H1 (cell line): Measurements from ENCODE around the gene TDRD9. TPM values are rescaled to one million over a fixed set of nuclear protein-coding genes. Genes with fewer than 3 reads are reported as not detected.

ENCODE experiments used
- CTCF ChIA-PET: fragments of 300-600 bp; sonication (Branson Sonifier 250); formaldehyde crosslinking; loops from one replicate; lab custom pipeline; 2021; ENCODE audit not compliant: partially characterized antibody; lab: Charles Lee
- POLR2A ChIA-PET: fragments of 300-600 bp; sonication (Branson Sonifier 250); formaldehyde crosslinking; loops from one replicate; lab custom pipeline; 2021; ENCODE audit warnings: inconsistent platforms; ENCODE audit not compliant: partially characterized antibody; lab: Charles Lee
- DNase-seq, 2 experiments: peaks; one replicate each; pipeline versions ENCODE4 v3.0.0 to v3.0.0-alpha.2; 2010 to 2022; ENCODE audit warnings: low spot score in 2 of 2, low read depth in 1 of 2, mixed read lengths in 1 of 2
- FAIRE-seq: peaks from 2 replicates; lab custom pipeline; 2011; peaks lifted over from hg19 to GRCh38; lab: Jason Lieb, UNC
- H2AFZ ChIP-seq: 2 replicates; pipeline ENCODE4 v1.8.1; 2012; ENCODE audit warnings: low read length, inconsistent platforms
- H2AK5ac ChIP-seq: 2 replicates; pipeline ENCODE4 v1.6.1; 2013; ENCODE audit warnings: low read depth, low read length
- H2BK120ac ChIP-seq: replicated peaks from 2 replicates; pipeline ENCODE3; 2013; ENCODE audit warnings: low read depth, low read length, inconsistent platforms
- H2BK12ac ChIP-seq: 2 replicates; pipeline ENCODE4 v1.6.1; 2013; ENCODE audit warnings: low read depth, low read length
- H2BK15ac ChIP-seq: 2 replicates; pipeline ENCODE4 v1.6.1; 2013; ENCODE audit warnings: low read length
- H2BK20ac ChIP-seq: 2 replicates; pipeline ENCODE4 v1.6.1; 2013; ENCODE audit warnings: low read length
- H2BK5ac ChIP-seq: 2 replicates; pipeline ENCODE4 v1.6.1; 2013; ENCODE audit warnings: low read depth, low read length
- H3K14ac ChIP-seq: 2 replicates; pipeline ENCODE4 v1.6.1; 2013; ENCODE audit warnings: inconsistent platforms; ENCODE audit not compliant: insufficient read length
- H3K18ac ChIP-seq: 2 replicates; pipeline ENCODE4 v1.6.1; 2013; ENCODE audit warnings: low read length; ENCODE audit errors: extremely low read depth
- H3K23ac ChIP-seq: 2 replicates; pipeline ENCODE4 v1.6.1; 2013; ENCODE audit warnings: inconsistent platforms; ENCODE audit not compliant: insufficient read length
- H3K23me2 ChIP-seq: 2 replicates; pipeline ENCODE4 v1.6.1; 2013; ENCODE audit warnings: low read depth, low read length
- H3K27ac ChIP-seq: 2 replicates; pipeline ENCODE4 v1.6.1; 2011; ENCODE audit warnings: low read depth, low read length, inconsistent platforms
- H3K27me3 ChIP-seq, 4 experiments: replicated peaks in 1 of 4; 1 replicate in 1 of 4; 2 replicates in 3 of 4; pipeline versions ENCODE4 v1.6.1 to v1.8.1; 2011 to 2013; ENCODE audit warnings: low read length in 3 of 4, mild to moderate bottlenecking in 3 of 4, inconsistent platforms in 2 of 4, mixed read lengths in 2 of 4, moderate library complexity in 1 of 4; ENCODE audit not compliant: control insufficient read depth in 3 of 4, insufficient read depth in 3 of 4; ENCODE audit errors: extremely low read depth in 1 of 4
- H3K36me3 ChIP-seq, 4 experiments: 2 replicates each; pipeline versions ENCODE4 v1.6.1 to v1.8.1; 2011 to 2013; ENCODE audit warnings: mild to moderate bottlenecking in 4 of 4, low read length in 3 of 4, moderate library complexity in 2 of 4, control low read depth in 1 of 4, inconsistent platforms in 1 of 4; ENCODE audit not compliant: insufficient read depth in 4 of 4, control insufficient read depth in 2 of 4
- H3K4ac ChIP-seq: replicated peaks from 2 replicates; pipeline ENCODE3; 2013; ENCODE audit warnings: low read length, low read depth, mixed read lengths, inconsistent platforms; ENCODE audit not compliant: insufficient read length
- H3K4me1 ChIP-seq, 4 experiments: replicated peaks in 1 of 4; 1 replicate in 1 of 4; 2 replicates in 3 of 4; pipeline versions ENCODE4 v1.6.1 to v1.8.1; 2011 to 2013; ENCODE audit warnings: low read length in 3 of 4, inconsistent platforms in 2 of 4, mixed read lengths in 1 of 4; ENCODE audit not compliant: insufficient read depth in 4 of 4, control insufficient read depth in 3 of 4
- H3K4me2 ChIP-seq, 2 experiments: 2 replicates each; pipeline versions ENCODE4 v1.6.1 to v1.8.1; 2011 to 2013; ENCODE audit warnings: low read depth in 2 of 2, low read length in 2 of 2, control low read depth in 1 of 2, inconsistent platforms in 1 of 2, mild to moderate bottlenecking in 1 of 2; ENCODE audit not compliant: insufficient read depth in 1 of 2
- H3K4me3 ChIP-seq, 4 experiments: fragments of 200-600, 300-600 bp in 1 of 4; sonication (generic), shearing (Covaris generic), sonication (Bioruptor Twin) in 1 of 4; 2 replicates each; pipeline versions ENCODE4 v1.5.1 to v1.8.1; 2011 to 2016; ENCODE audit warnings: low read length in 4 of 4, low read depth in 3 of 4, control low read depth in 2 of 4, inconsistent platforms in 2 of 4, mild to moderate bottlenecking in 2 of 4, mixed read lengths in 1 of 4, moderate library complexity in 1 of 4; ENCODE audit not compliant: insufficient read depth in 2 of 4; ENCODE audit errors: extremely low read depth in 1 of 4
- H3K56ac ChIP-seq: replicated peaks from 2 replicates; pipeline ENCODE3; 2013; ENCODE audit warnings: low read depth, mild to moderate bottlenecking, mixed read lengths, low read length, inconsistent platforms; ENCODE audit not compliant: insufficient read length
- H3K79me1 ChIP-seq: 2 replicates; pipeline ENCODE4 v1.6.1; 2013; ENCODE audit warnings: low read depth, low read length, control low read depth
- H3K79me2 ChIP-seq, 2 experiments: 2 replicates each; pipeline versions ENCODE4 v1.6.1 to v1.8.1; 2012 to 2013; ENCODE audit warnings: low read length in 2 of 2, mild to moderate bottlenecking in 2 of 2, inconsistent platforms in 1 of 2; ENCODE audit not compliant: insufficient read depth in 2 of 2, control insufficient read depth in 1 of 2
- H3K9ac ChIP-seq, 4 experiments: replicated peaks in 1 of 4; 1 replicate in 1 of 4; 2 replicates in 3 of 4; pipeline versions ENCODE4 v1.6.1 to v1.8.1; 2011 to 2013; ENCODE audit warnings: low read depth in 3 of 4, low read length in 3 of 4, control low read depth in 2 of 4, mild to moderate bottlenecking in 2 of 4, moderate library complexity in 2 of 4, inconsistent platforms in 1 of 4; ENCODE audit errors: extremely low read depth in 1 of 4
- H3K9me3 ChIP-seq, 2 experiments: 2 replicates each; pipeline versions ENCODE4 v1.6.1 to v1.8.1; 2012 to 2013; ENCODE audit warnings: mild to moderate bottlenecking in 2 of 2, moderate library complexity in 2 of 2, control low read depth in 1 of 2, inconsistent platforms in 1 of 2, low read depth in 1 of 2, low read length in 1 of 2, mixed read lengths in 1 of 2; ENCODE audit not compliant: insufficient read depth in 2 of 2
- H4K20me1 ChIP-seq, 2 experiments: replicated peaks in 1 of 2; 2 replicates each; pipeline versions ENCODE3 to v1.8.1; 2011 to 2013; ENCODE audit warnings: inconsistent platforms in 2 of 2, low read length in 2 of 2, mild to moderate bottlenecking in 1 of 2; ENCODE audit not compliant: insufficient read depth in 2 of 2, control insufficient read depth in 1 of 2
- H4K5ac ChIP-seq: 2 replicates; pipeline ENCODE4 v1.6.1; 2013; ENCODE audit warnings: low read length, low read depth, mixed read lengths, inconsistent platforms; ENCODE audit not compliant: insufficient read length
- H4K8ac ChIP-seq: 2 replicates; pipeline ENCODE4 v1.8.0; 2013; ENCODE audit warnings: mild to moderate bottlenecking, moderate library complexity, low read length, inconsistent platforms; ENCODE audit not compliant: insufficient read depth; ENCODE audit errors: extremely low read depth
- H4K91ac ChIP-seq: replicated peaks from 2 replicates; pipeline ENCODE3; 2013; ENCODE audit warnings: low read length, mixed read lengths, inconsistent platforms; ENCODE audit not compliant: insufficient read length
- CREB1 ChIP-seq: IDR thresholded peaks from 2 replicates; pipeline ENCODE4 v1.6.1; 2012; ENCODE audit warnings: inconsistent platforms
- EGR1 ChIP-seq: IDR thresholded peaks from 2 replicates; pipeline ENCODE4 v1.6.1; 2011; ENCODE audit warnings: low read depth, low read length, borderline replicate concordance
- EP300 ChIP-seq, 2 experiments: IDR thresholded peaks; 1 replicate in 1 of 2; 2 replicates in 1 of 2; pipeline ENCODE4 v1.6.1; 2011 to 2012; ENCODE audit warnings: low read depth in 2 of 2, low read length in 2 of 2, mild to moderate bottlenecking in 2 of 2, borderline replicate concordance in 1 of 2, inconsistent platforms in 1 of 2, moderate library complexity in 1 of 2
- MAFK ChIP-seq: IDR thresholded peaks from 2 replicates; pipeline ENCODE4 v1.6.1; 2012; ENCODE audit warnings: low read depth, mild to moderate bottlenecking, improper control_type of control experiment, low read length
- POLR2AphosphoS5 ChIP-seq: IDR thresholded peaks from 2 replicates; pipeline ENCODE4 v1.6.1; 2011; ENCODE audit warnings: low read depth, low read length
- RNF2 ChIP-seq: fragments of 200-900, 300-1000 bp; sonication (generic); IDR thresholded peaks from 2 replicates; pipeline ENCODE4 v1.7.1; 2016; ENCODE audit warnings: borderline replicate concordance, low read depth, mild to moderate bottlenecking, antibody characterized with exemption, low read length; ENCODE audit not compliant: poor library complexity, severe bottlenecking; ENCODE audit errors: missing control alignments
- SIX5 ChIP-seq: IDR thresholded peaks from 2 replicates; pipeline ENCODE4 v1.6.1; 2011; ENCODE audit warnings: mild to moderate bottlenecking, low read depth, low read length
- TAF7 ChIP-seq: optimal IDR thresholded peaks from 2 replicates; pipeline ENCODE3; 2011; ENCODE audit warnings: low read depth, mild to moderate bottlenecking, inconsistent platforms, low read length, moderate library complexity, borderline replicate concordance
- WGBS, 2 experiments: shearing (Covaris generic) in 1 of 2; methylation state at CpG; one replicate each; pipeline versions ENCODE4 v1.1.6 to v1.1.7; 2013 to 2015; ENCODE audit warnings: low lambda C conversion rate in 2 of 2, mixed read lengths in 2 of 2, inconsistent platforms in 1 of 2, low coverage in 1 of 2, missing lambda C conversion rate in 1 of 2; ENCODE audit not compliant: insufficient replicate concordance in 2 of 2, insufficient coverage in 1 of 2, insufficient read length in 1 of 2; ENCODE audit errors: extremely low coverage in 1 of 2, missing lambda C conversion rate in 1 of 2; 5-methylcytosine and 5-hydroxymethylcytosine counted together
- polyA plus RNA-seq, 7 experiments: library from polyadenylated mRNA; depleted of rRNA in 3 of 7; stranded (reverse) in 5 of 7; unstranded in 2 of 7; fragments of >200 nt in 5 of 7; fragments of 200-250 nt in 2 of 7; gene quantifications; 1 replicate in 5 of 7; 2 replicates in 1 of 7; 4 replicates in 1 of 7; pipeline versions ENCODE4 v1.2.1 to v1.2.3, GENCODE V29; 2011 to 2013; ENCODE audit warnings: missing spikeins in 2 of 7, mixed read lengths in 2 of 7
- total RNA-seq: library from RNA; stranded (reverse); fragmentation: NEBNext Ultra II Directional; extraction: Animal tissue kit (Norgen Biotek cat#: 25700); gene quantifications from 2 replicates; pipeline ENCODE4 v1.2.1, GENCODE V29; 2021
- TF ChIP-seq, protein P1 (sequence below): IDR thresholded peaks from 2 replicates; pipeline ENCODE4 v1.6.1; 2012; ENCODE audit warnings: inconsistent platforms

Gene TDRD9
- total and polyA plus RNA-seq, 2 of the 8 experiments (the other 6 are each of a cell fraction or from before 2014, with no cell fraction given), result not detected

DNA sequence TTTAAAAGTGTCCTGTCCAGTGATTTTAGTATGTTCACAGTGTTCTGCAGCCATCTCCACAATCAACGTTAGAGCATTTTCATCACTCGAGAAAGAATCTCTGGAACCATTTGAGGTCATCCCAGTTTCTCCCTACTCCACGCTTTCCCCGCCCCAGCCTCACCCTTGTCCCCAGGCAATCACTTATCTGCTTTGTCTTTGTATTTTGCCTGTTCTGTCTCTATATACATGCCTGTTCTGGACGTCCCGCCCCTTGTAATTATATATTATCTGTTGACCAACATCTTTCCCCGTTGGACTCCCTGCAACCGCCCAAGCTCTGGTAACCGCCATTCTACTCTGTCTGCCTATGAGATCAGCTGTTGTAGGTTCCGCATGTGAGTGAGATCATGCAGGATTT lies 135.7 kb downstream of the TDRD9 start:
- no peak overlapping the region for H4K8ac ChIP-seq
- H3K79me2 ChIP-seq, result no peaks in the 10 kb centered on the region
- H2AK5ac ChIP-seq, result no peak overlapping the region
- H3K27ac ChIP-seq, result no peak overlapping the region
- no peak overlapping the region for H3K4me2 ChIP-seq
- H3K9ac ChIP-seq, result no peak overlapping the region
- no peaks in the 10 kb centered on the region for H3K4me1 ChIP-seq
- H2BK5ac ChIP-seq, result no peak overlapping the region
- no peak overlapping the region for H3K23ac ChIP-seq
- no peak overlapping the region for H2BK12ac ChIP-seq
- H2BK120ac ChIP-seq, result no peak overlapping the region
- H4K91ac ChIP-seq, result no peak overlapping the region
- H3K27me3 ChIP-seq, result no peaks in the 10 kb centered on the region
- H3K4me3 ChIP-seq, result no peak overlapping the region
- no peaks in the 10 kb centered on the region for H3K36me3 ChIP-seq
- H3K18ac ChIP-seq, result no peak overlapping the region
- no peak overlapping the region for H3K4ac ChIP-seq
- no peaks in the 10 kb centered on the region for H3K23me2 ChIP-seq
- H2BK20ac ChIP-seq, result no peak overlapping the region
- no peak for DNase-seq
- no peak overlapping the region for H2AFZ ChIP-seq
- WGBS, 2 experiments, result 85% methylated on average over 10 of the region's 10 CpGs; no CpG with 5 or more reads in 1 of the 2 experiments
- H3K56ac ChIP-seq, result no peak overlapping the region
- ChIA-PET POLR2A (no interaction called here), CTCF (interaction anchor here (0.6 to 4.8 kb wide), 2 partner anchors 13 to 1657 kb away, joined by 3 to 23 read pairs; no protein-coding TSS in a partner anchor)
- TF ChIP-seq POLR2AphosphoS5 (no peak), CREB1 (no peak), EP300 (IDR thresholded peaks at IDR 0.05; ENCODE audit: borderline replicate concordance in 1 of 2, low read depth in 2 of 2, low read length in 2 of 2) (no peak), RNF2 (no peak), EGR1 (no peak), MAFK (no peak), SIX5 (no peak), TAF7 (no peak)
- TF ChIP-seq, protein P1, sequence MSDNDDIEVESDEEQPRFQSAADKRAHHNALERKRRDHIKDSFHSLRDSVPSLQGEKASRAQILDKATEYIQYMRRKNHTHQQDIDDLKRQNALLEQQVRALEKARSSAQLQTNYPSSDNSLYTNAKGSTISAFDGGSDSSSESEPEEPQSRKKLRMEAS, result no peak
- no peak overlapping the region for H4K5ac ChIP-seq
- H3K79me1 ChIP-seq, result no peaks in the 10 kb centered on the region
- no peak overlapping the region for H2BK15ac ChIP-seq
- FAIRE-seq, result no peak
- H3K9me3 ChIP-seq, result peaks cover 14 to 19% of the 10 kb centered on the region in 2 experiments
- H3K14ac ChIP-seq, result no peak overlapping the region
- H4K20me1 ChIP-seq, result no peaks in the 10 kb centered on the region
